GM23338 (cell line): Measurements from ENCODE around the gene SLC29A2. TPM values are rescaled to one million over a fixed set of nuclear protein-coding genes. Genes with fewer than 3 reads are reported as not detected.

ENCODE experiments used
- ATAC-seq: fragments of 200-7000 bp; cut with Tn5 transposase; 3 replicates; pipeline ENCODE4 v1.9.1; 2020
- DNase-seq: peaks from one replicate; pipeline ENCODE4 v3.0.0-alpha.2; 2015; ENCODE audit warnings: low spot score
- H2AFZ ChIP-seq: fragments of 200-600 bp; sonication (generic); 2 replicates; pipeline ENCODE4 v1.8.0; 2016; ENCODE audit warnings: antibody characterized with exemption, mild to moderate bottlenecking, moderate library complexity
- H3F3A ChIP-seq: fragments of 200-600 bp; sonication (generic); replicated peaks from 2 replicates; pipeline ENCODE4 v1.8.0; 2017; ENCODE audit warnings: antibody characterized with exemption, mixed run types, low read depth
- H3K27ac ChIP-seq: fragments of 200-600 bp; sonication (generic); 2 replicates; pipeline ENCODE4 v1.6.1; 2016; ENCODE audit warnings: low read depth
- H3K27me3 ChIP-seq: fragments of 200-600 bp; sonication (generic); 2 replicates; pipeline ENCODE4 v1.8.0; 2016; ENCODE audit warnings: mild to moderate bottlenecking, mixed run types, moderate library complexity; ENCODE audit not compliant: insufficient read depth
- H3K36me3 ChIP-seq: fragments of 200-600 bp; sonication (generic); 2 replicates; pipeline ENCODE4 v1.8.0; 2016; ENCODE audit warnings: mild to moderate bottlenecking; ENCODE audit not compliant: insufficient read depth
- H3K4me1 ChIP-seq: fragments of 200-600 bp; sonication (generic); 2 replicates; pipeline ENCODE4 v1.8.0; 2016; ENCODE audit warnings: mild to moderate bottlenecking, moderate library complexity; ENCODE audit not compliant: insufficient read depth
- H3K4me2 ChIP-seq: fragments of 200-600 bp; sonication (generic); 2 replicates; pipeline ENCODE4 v1.7.1; 2017; ENCODE audit warnings: mixed run types
- H3K4me3 ChIP-seq: fragments of 200-600 bp; sonication (generic); 2 replicates; pipeline ENCODE4 v1.6.1; 2016; ENCODE audit warnings: mixed run types
- H3K79me2 ChIP-seq: fragments of 200-600 bp; sonication (generic); replicated peaks from 2 replicates; pipeline ENCODE4 v1.8.0; 2017; ENCODE audit warnings: mild to moderate bottlenecking; ENCODE audit not compliant: insufficient read depth
- H3K9me2 ChIP-seq: fragments of 200-600 bp; sonication (generic); 2 replicates; pipeline ENCODE4 v1.8.0; 2017; ENCODE audit not compliant: insufficient read depth
- H4K20me1 ChIP-seq: fragments of 200-600 bp; sonication (generic); replicated peaks from 2 replicates; pipeline ENCODE4 v1.8.0; 2017; ENCODE audit warnings: mild to moderate bottlenecking; ENCODE audit not compliant: insufficient read depth
- H3K27ac Mint-ChIP-seq: 2 replicates; pipeline ENCODE4 v1.8.0; 2020; ENCODE audit warnings: inconsistent platforms, mild to moderate bottlenecking, moderate library complexity, mixed read lengths
- H3K27me3 Mint-ChIP-seq: 3 replicates; pipeline ENCODE4 v1.8.0; 2022; ENCODE audit warnings: low read depth, mild to moderate bottlenecking, moderate library complexity, mixed read lengths, inconsistent platforms; ENCODE audit not compliant: insufficient read depth, poor library complexity
- H3K36me3 Mint-ChIP-seq: 3 replicates; pipeline ENCODE4 v1.8.0; 2021; ENCODE audit warnings: low read depth, mild to moderate bottlenecking, inconsistent platforms, moderate library complexity, mixed read lengths
- H3K4me1 Mint-ChIP-seq: 3 replicates; pipeline ENCODE4 v1.8.0; 2020; ENCODE audit warnings: mild to moderate bottlenecking, inconsistent platforms, mixed read lengths
- H3K4me3 Mint-ChIP-seq: 3 replicates; pipeline ENCODE4 v1.8.0; 2021; ENCODE audit warnings: moderate library complexity, mild to moderate bottlenecking, inconsistent platforms, mixed read lengths
- H3K9me3 Mint-ChIP-seq: 3 replicates; pipeline ENCODE4 v1.8.0; 2020; ENCODE audit warnings: moderate library complexity, mild to moderate bottlenecking, inconsistent platforms, mixed read lengths
- CREB1 ChIP-seq: fragments of 250-450 bp; sonication (Bioruptor Pico); IDR thresholded peaks from 2 replicates; pipeline ENCODE4 v1.5.0; 2020; ENCODE audit warnings: low read depth, mild to moderate bottlenecking, moderate library complexity
- EZH2phosphoT487 ChIP-seq: fragments of 200-600 bp; sonication (generic); IDR thresholded peaks from one replicate; pipeline ENCODE4 v1.8.1; 2018; ENCODE audit warnings: antibody characterized with exemption; ENCODE audit not compliant: unreplicated experiment
- JUNB ChIP-seq: IDR thresholded peaks from one replicate; pipeline ENCODE4 v1.6.1; 2016; ENCODE audit warnings: antibody characterized with exemption; ENCODE audit not compliant: unreplicated experiment
- NANOG ChIP-seq: IDR thresholded peaks from 2 replicates; pipeline ENCODE4 v1.6.1; 2016; ENCODE audit warnings: antibody characterized with exemption, borderline replicate concordance
- POLR2AphosphoS5 ChIP-seq: IDR thresholded peaks from 2 replicates; pipeline ENCODE4 v1.6.1; 2016; ENCODE audit warnings: antibody characterized with exemption, low read depth
- STAT1 ChIP-seq: IDR thresholded peaks from one replicate; pipeline ENCODE4 v1.6.1; 2016; ENCODE audit warnings: antibody characterized with exemption; ENCODE audit not compliant: unreplicated experiment
- polyA plus RNA-seq: library from polyadenylated mRNA; unstranded; fragments of >200 nt; fragmentation: Nextera tagmentation; extraction: Ambion mirVana; gene quantifications from 2 replicates; pipeline ENCODE4 v1.2.1, GENCODE V29; 2016
- total RNA-seq: library from RNA; depleted of rRNA; stranded (reverse); fragments of >200 nt; shearing (Covaris generic); gene quantifications from 2 replicates; pipeline ENCODE4 v1.2.3, GENCODE V29; 2014
- TF ChIP-seq, protein P1 (sequence below): fragments of 250-450 bp; sonication (Bioruptor Pico); IDR thresholded peaks from 2 replicates; pipeline ENCODE4 v1.5.0; 2020; ENCODE audit warnings: mild to moderate bottlenecking, moderate library complexity
- TF ChIP-seq, protein P2 (sequence below), 2 experiments: fragments of 200-600 bp in 1 of 2; sonication (generic) in 1 of 2; conservative IDR thresholded peaks; 2 replicates each; pipeline versions ENCODE4 v1.5.1 to v1.6.1; 2016 to 2017; ENCODE audit warnings: antibody characterized with exemption in 2 of 2, low read depth in 2 of 2, mild to moderate bottlenecking in 2 of 2, moderate library complexity in 1 of 2
- TF ChIP-seq, protein P3 (sequence below): IDR thresholded peaks from one replicate; pipeline ENCODE4 v1.6.1; 2018; ENCODE audit warnings: antibody characterized with exemption; ENCODE audit not compliant: unreplicated experiment
- TF ChIP-seq, protein P4 (sequence below): IDR thresholded peaks from 2 replicates; pipeline ENCODE4 v1.6.1; 2016; ENCODE audit warnings: antibody characterized with exemption

The SLC29A2 gene
- total and polyA plus RNA-seq, 2 experiments from 2014 or later: 26.0 to 31.1 TPM

DNA sequence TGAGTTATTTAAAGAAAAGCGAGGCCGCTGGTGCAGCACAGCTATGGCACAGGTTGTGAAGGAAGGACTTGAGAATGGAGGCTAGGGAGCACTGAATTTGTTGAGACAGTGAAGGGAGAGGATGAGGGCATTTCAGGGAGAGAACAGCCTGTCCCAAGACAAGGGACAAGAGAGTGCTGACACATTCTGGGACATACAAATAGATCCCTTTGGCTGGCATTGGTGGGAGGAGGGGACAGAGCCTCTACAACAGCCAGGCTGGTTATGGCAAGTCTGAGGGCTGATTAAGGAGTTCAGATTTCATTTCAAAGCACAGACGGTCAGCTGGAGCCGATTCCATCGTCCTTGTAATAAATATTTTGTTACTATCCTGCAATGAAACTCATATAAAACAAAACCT is 1.7 kb upstream of the SLC29A2 start (continued):
- TF ChIP-seq, protein P1, sequence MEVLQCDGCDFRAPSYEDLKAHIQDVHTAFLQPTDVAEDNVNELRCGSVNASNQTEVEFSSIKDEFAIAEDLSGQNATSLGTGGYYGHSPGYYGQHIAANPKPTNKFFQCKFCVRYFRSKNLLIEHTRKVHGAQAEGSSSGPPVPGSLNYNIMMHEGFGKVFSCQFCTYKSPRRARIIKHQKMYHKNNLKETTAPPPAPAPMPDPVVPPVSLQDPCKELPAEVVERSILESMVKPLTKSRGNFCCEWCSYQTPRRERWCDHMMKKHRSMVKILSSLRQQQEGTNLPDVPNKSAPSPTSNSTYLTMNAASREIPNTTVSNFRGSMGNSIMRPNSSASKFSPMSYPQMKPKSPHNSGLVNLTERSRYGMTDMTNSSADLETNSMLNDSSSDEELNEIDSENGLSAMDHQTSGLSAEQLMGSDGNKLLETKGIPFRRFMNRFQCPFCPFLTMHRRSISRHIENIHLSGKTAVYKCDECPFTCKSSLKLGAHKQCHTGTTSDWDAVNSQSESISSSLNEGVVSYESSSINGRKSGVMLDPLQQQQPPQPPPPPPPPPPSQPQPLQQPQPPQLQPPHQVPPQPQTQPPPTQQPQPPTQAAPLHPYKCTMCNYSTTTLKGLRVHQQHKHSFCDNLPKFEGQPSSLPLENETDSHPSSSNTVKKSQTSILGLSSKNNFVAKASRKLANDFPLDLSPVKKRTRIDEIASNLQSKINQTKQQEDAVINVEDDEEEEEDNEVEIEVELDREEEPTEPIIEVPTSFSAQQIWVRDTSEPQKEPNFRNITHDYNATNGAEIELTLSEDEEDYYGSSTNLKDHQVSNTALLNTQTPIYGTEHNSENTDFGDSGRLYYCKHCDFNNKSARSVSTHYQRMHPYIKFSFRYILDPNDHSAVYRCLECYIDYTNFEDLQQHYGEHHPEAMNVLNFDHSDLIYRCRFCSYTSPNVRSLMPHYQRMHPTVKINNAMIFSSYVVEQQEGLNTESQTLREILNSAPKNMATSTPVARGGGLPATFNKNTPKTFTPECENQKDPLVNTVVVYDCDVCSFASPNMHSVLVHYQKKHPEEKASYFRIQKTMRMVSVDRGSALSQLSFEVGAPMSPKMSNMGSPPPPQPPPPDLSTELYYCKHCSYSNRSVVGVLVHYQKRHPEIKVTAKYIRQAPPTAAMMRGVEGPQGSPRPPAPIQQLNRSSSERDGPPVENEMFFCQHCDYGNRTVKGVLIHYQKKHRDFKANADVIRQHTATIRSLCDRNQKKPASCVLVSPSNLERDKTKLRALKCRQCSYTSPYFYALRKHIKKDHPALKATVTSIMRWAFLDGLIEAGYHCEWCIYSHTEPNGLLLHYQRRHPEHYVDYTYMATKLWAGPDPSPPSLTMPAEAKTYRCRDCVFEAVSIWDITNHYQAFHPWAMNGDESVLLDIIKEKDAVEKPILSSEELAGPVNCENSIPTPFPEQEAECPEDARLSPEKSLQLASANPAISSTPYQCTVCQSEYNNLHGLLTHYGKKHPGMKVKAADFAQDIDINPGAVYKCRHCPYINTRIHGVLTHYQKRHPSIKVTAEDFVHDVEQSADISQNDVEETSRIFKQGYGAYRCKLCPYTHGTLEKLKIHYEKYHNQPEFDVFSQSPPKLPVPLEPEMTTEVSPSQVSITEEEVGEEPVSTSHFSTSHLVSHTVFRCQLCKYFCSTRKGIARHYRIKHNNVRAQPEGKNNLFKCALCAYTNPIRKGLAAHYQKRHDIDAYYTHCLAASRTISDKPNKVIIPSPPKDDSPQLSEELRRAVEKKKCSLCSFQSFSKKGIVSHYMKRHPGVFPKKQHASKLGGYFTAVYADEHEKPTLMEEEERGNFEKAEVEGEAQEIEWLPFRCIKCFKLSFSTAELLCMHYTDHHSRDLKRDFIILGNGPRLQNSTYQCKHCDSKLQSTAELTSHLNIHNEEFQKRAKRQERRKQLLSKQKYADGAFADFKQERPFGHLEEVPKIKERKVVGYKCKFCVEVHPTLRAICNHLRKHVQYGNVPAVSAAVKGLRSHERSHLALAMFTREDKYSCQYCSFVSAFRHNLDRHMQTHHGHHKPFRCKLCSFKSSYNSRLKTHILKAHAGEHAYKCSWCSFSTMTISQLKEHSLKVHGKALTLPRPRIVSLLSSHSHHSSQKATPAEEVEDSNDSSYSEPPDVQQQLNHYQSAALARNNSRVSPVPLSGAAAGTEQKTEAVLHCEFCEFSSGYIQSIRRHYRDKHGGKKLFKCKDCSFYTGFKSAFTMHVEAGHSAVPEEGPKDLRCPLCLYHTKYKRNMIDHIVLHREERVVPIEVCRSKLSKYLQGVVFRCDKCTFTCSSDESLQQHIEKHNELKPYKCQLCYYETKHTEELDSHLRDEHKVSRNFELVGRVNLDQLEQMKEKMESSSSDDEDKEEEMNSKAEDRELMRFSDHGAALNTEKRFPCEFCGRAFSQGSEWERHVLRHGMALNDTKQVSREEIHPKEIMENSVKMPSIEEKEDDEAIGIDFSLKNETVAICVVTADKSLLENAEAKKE (CRISPR knock-in tag): no peak

DNA sequence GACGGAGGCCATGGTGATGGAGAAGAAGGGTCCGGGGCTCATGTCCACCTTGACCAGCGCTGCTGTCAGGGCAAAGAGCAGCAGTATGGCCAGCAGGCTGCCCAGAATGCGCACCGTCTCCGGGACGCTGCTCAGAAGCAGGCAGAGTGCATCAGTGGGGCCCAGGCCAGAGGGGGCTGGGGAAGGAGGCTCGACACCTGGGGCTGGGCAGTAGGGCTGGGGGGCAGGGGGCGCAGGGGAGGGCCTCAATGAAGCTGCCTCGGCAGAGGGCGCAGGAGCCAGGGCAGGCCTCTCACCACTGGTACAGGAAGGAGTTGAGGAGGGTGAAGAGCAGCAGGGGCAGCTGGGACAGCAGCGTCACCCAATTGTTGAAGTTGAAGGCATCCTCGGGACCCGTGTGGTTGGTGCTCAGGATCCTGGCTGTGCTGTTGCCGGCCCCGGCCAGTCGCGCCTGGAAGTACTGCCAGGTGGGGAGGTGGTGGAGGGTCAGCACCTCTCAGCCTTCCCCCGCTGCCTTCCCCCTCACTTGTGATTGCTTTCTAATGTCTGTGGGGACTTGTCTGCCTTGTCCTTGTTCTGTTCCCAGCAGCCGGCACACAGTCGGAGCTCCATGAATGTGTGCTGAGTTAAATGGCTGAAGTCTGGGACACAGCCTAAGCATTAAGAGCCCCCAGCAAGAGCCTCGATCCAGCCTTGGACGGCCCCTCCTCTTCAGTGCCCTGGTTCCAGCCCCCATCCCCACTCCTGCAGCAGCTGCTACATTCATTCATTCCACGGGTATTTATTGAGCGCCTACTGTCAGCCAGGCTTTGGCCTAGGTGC is 2.3 kb downstream of the SLC29A2 start:
- peaks cover 21% of the 10 kb centered on the region; the same call in 1 of the 2 replicates for H3K36me3 ChIP-seq
- TF ChIP-seq CREB1 (CRISPR knock-in tag) (no peak), POLR2AphosphoS5 (no peak), NANOG (no peak), JUNB (no peak), EZH2phosphoT487 (no peak), STAT1 (no peak)
- TF ChIP-seq, protein P2, sequence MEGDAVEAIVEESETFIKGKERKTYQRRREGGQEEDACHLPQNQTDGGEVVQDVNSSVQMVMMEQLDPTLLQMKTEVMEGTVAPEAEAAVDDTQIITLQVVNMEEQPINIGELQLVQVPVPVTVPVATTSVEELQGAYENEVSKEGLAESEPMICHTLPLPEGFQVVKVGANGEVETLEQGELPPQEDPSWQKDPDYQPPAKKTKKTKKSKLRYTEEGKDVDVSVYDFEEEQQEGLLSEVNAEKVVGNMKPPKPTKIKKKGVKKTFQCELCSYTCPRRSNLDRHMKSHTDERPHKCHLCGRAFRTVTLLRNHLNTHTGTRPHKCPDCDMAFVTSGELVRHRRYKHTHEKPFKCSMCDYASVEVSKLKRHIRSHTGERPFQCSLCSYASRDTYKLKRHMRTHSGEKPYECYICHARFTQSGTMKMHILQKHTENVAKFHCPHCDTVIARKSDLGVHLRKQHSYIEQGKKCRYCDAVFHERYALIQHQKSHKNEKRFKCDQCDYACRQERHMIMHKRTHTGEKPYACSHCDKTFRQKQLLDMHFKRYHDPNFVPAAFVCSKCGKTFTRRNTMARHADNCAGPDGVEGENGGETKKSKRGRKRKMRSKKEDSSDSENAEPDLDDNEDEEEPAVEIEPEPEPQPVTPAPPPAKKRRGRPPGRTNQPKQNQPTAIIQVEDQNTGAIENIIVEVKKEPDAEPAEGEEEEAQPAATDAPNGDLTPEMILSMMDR (conservative IDR thresholded peaks at IDR 0.05; ENCODE audit: low read depth in 2 of 2): no peak
- TF ChIP-seq, protein P3, sequence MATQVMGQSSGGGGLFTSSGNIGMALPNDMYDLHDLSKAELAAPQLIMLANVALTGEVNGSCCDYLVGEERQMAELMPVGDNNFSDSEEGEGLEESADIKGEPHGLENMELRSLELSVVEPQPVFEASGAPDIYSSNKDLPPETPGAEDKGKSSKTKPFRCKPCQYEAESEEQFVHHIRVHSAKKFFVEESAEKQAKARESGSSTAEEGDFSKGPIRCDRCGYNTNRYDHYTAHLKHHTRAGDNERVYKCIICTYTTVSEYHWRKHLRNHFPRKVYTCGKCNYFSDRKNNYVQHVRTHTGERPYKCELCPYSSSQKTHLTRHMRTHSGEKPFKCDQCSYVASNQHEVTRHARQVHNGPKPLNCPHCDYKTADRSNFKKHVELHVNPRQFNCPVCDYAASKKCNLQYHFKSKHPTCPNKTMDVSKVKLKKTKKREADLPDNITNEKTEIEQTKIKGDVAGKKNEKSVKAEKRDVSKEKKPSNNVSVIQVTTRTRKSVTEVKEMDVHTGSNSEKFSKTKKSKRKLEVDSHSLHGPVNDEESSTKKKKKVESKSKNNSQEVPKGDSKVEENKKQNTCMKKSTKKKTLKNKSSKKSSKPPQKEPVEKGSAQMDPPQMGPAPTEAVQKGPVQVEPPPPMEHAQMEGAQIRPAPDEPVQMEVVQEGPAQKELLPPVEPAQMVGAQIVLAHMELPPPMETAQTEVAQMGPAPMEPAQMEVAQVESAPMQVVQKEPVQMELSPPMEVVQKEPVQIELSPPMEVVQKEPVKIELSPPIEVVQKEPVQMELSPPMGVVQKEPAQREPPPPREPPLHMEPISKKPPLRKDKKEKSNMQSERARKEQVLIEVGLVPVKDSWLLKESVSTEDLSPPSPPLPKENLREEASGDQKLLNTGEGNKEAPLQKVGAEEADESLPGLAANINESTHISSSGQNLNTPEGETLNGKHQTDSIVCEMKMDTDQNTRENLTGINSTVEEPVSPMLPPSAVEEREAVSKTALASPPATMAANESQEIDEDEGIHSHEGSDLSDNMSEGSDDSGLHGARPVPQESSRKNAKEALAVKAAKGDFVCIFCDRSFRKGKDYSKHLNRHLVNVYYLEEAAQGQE: no peak
- TF ChIP-seq, protein P4, sequence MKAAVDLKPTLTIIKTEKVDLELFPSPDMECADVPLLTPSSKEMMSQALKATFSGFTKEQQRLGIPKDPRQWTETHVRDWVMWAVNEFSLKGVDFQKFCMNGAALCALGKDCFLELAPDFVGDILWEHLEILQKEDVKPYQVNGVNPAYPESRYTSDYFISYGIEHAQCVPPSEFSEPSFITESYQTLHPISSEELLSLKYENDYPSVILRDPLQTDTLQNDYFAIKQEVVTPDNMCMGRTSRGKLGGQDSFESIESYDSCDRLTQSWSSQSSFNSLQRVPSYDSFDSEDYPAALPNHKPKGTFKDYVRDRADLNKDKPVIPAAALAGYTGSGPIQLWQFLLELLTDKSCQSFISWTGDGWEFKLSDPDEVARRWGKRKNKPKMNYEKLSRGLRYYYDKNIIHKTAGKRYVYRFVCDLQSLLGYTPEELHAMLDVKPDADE: no peak

More for the DNA sequence above, 2.3 kb downstream of the SLC29A2 start:
- ATAC-seq (no peak), DNase-seq (no peak)
- H3K36me3 Mint-ChIP-seq: peaks cover 64% of the 10 kb centered on the region
- Histone ChIP-seq H3K27ac (0 out of 2 replicates have a peak overlapping the region, but pooled peaks have one; percentile 97), H3K4me2 (peak overlapping the region; percentile 82), H4K20me1 (peaks cover 13% of the 10 kb centered on the region; the same call in 1 of the 2 replicates), H3K9me2 (no peaks in the 10 kb centered on the region), H2AFZ (no peak overlapping the region), H3K4me3 (peak overlapping the region; percentile 83), H3K27me3 (no peaks in the 10 kb centered on the region), H3K79me2 (peaks cover 23% of the 10 kb centered on the region), H3F3A (peaks cover 43% of the 10 kb centered on the region), H3K4me1 (peaks cover 21% of the 10 kb centered on the region)
- peaks cover 24% of the 10 kb centered on the region for H3K27me3 Mint-ChIP-seq
- peak overlapping the region; percentile 98 for H3K4me3 Mint-ChIP-seq
- H3K4me1 Mint-ChIP-seq: peaks cover 31% of the 10 kb centered on the region
- no peaks in the 10 kb centered on the region for H3K9me3 Mint-ChIP-seq
- H3K27ac Mint-ChIP-seq: peak overlapping the region; percentile 98
